HL-60 (cell line): Measurements from ENCODE around the gene IRF4.

Source experiments
- DNase-seq, 2 experiments: peaks; one replicate each; pipeline ENCODE4 v3.0.0-alpha.2; 2010 to 2020; ENCODE audit warnings: low read depth in 1 of 2, low spot score in 1 of 2
- H3K27ac ChIP-seq: fragments of 250-450 bp; sonication (Bioruptor Pico); replicated peaks from 2 replicates; pipeline ENCODE4 v1.5.1; 2020; ENCODE audit warnings: mild to moderate bottlenecking, moderate library complexity
- H3K27me3 ChIP-seq: fragments of 250-450 bp; sonication (Bioruptor Pico); 2 replicates; pipeline ENCODE4 v1.5.1; 2021; ENCODE audit warnings: mild to moderate bottlenecking, moderate library complexity; ENCODE audit not compliant: insufficient read depth, poor library complexity, severe bottlenecking
- H3K4me3 ChIP-seq: replicated peaks from 2 replicates; pipeline ENCODE4 v1.5.1; 2011; ENCODE audit warnings: mild to moderate bottlenecking, control low read depth, low read length; ENCODE audit not compliant: insufficient read depth
- CTCF ChIP-seq: IDR thresholded peaks from one replicate; pipeline ENCODE4 v1.5.1; 2011; ENCODE audit warnings: low read length, control low read depth, inconsistent platforms; ENCODE audit not compliant: insufficient read depth
- GABPA ChIP-seq: IDR thresholded peaks from 2 replicates; pipeline ENCODE4 v1.6.1; 2012; ENCODE audit warnings: low read depth
- POLR2AphosphoS5 ChIP-seq: IDR thresholded peaks from 2 replicates; pipeline ENCODE4 v1.6.1; 2012; ENCODE audit warnings: low read depth
- REST ChIP-seq: IDR thresholded peaks from 2 replicates; pipeline ENCODE4 v1.6.1; 2012; ENCODE audit warnings: low read depth; ENCODE audit not compliant: insufficient replicate concordance
- SPI1 ChIP-seq: IDR thresholded peaks from 2 replicates; pipeline ENCODE4 v1.6.1; 2012; ENCODE audit warnings: low read depth, mild to moderate bottlenecking, borderline replicate concordance

Gene IRF4

GRCh38 chr6:448296-449056 is 56.9 kb downstream of the IRF4 start:
- no peak for TF ChIP-seq POLR2AphosphoS5
- TF ChIP-seq CTCF: no peak
- no peak for TF ChIP-seq SPI1
- TF ChIP-seq REST: no peak
- no peak for TF ChIP-seq GABPA
- no peaks in the 10 kb centered on the region for H3K27me3 ChIP-seq
- no peak for DNase-seq

GRCh38 chr6:449057-449430 is 57.5 kb downstream of the IRF4 start:
- H3K27me3 ChIP-seq: no peaks in the 10 kb centered on the region
- no peak for DNase-seq
- H3K4me3 ChIP-seq: no peak overlapping the region
- TF ChIP-seq REST: no peak
- TF ChIP-seq GABPA: no peak
- TF ChIP-seq SPI1: no peak
- TF ChIP-seq CTCF: no peak
- no peak for TF ChIP-seq POLR2AphosphoS5
- H3K27ac ChIP-seq: no peak overlapping the region

More at GRCh38 chr6:448296-449056, 56.9 kb downstream of the IRF4 start:
- Histone ChIP-seq H3K27ac (no peak overlapping the region), H3K4me3 (no peak overlapping the region)

GRCh38 chr6:449486-450419 is 58.2 kb downstream of the IRF4 start:
- H3K27me3 ChIP-seq: no peaks in the 10 kb centered on the region
- H3K27ac ChIP-seq: no peak overlapping the region
- no peak for TF ChIP-seq REST
- no peak for TF ChIP-seq SPI1
- no peak for TF ChIP-seq POLR2AphosphoS5
- no peak for TF ChIP-seq GABPA
- no peak for TF ChIP-seq CTCF

More at GRCh38 chr6:449486-450419, 58.2 kb downstream of the IRF4 start:
- no peak for DNase-seq
- H3K4me3 ChIP-seq: no peak overlapping the region
